Measurements from ENCODE around the gene KLHL29.

- TF ChIP-seq, protein P1, sequence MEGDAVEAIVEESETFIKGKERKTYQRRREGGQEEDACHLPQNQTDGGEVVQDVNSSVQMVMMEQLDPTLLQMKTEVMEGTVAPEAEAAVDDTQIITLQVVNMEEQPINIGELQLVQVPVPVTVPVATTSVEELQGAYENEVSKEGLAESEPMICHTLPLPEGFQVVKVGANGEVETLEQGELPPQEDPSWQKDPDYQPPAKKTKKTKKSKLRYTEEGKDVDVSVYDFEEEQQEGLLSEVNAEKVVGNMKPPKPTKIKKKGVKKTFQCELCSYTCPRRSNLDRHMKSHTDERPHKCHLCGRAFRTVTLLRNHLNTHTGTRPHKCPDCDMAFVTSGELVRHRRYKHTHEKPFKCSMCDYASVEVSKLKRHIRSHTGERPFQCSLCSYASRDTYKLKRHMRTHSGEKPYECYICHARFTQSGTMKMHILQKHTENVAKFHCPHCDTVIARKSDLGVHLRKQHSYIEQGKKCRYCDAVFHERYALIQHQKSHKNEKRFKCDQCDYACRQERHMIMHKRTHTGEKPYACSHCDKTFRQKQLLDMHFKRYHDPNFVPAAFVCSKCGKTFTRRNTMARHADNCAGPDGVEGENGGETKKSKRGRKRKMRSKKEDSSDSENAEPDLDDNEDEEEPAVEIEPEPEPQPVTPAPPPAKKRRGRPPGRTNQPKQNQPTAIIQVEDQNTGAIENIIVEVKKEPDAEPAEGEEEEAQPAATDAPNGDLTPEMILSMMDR (IDR thresholded peaks at IDR 0.05; ENCODE audit: low read depth, low read length, missing input control), result no peak
- TF ChIP-seq TAF1 (conservative IDR thresholded peaks at IDR 0.05) (no peak), ATF3 (IDR thresholded peaks at IDR 0.05) (no peak), SP1 (IDR thresholded peaks at IDR 0.05) (no peak), ZBTB33 (IDR thresholded peaks at IDR 0.05) (no peak), GABPA (IDR thresholded peaks at IDR 0.05 in 1 of 2, conservative IDR thresholded peaks at IDR 0.05 in 1 of 2) (no peak), RAD21 (IDR thresholded peaks at IDR 0.05) (no peak), RXRA (IDR thresholded peaks at IDR 0.05) (no peak), JUND (IDR thresholded peaks at IDR 0.05) (no peak), FOXA2 (IDR thresholded peaks at IDR 0.05) (no peak), HNF4A (conservative IDR thresholded peaks at IDR 0.05) (no peak), YY1 (IDR thresholded peaks at IDR 0.05) (no peak)
- TF ChIP-seq, protein P2, sequence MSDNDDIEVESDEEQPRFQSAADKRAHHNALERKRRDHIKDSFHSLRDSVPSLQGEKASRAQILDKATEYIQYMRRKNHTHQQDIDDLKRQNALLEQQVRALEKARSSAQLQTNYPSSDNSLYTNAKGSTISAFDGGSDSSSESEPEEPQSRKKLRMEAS (IDR thresholded peaks at IDR 0.05), result no peak
- TF ChIP-seq, protein P3, sequence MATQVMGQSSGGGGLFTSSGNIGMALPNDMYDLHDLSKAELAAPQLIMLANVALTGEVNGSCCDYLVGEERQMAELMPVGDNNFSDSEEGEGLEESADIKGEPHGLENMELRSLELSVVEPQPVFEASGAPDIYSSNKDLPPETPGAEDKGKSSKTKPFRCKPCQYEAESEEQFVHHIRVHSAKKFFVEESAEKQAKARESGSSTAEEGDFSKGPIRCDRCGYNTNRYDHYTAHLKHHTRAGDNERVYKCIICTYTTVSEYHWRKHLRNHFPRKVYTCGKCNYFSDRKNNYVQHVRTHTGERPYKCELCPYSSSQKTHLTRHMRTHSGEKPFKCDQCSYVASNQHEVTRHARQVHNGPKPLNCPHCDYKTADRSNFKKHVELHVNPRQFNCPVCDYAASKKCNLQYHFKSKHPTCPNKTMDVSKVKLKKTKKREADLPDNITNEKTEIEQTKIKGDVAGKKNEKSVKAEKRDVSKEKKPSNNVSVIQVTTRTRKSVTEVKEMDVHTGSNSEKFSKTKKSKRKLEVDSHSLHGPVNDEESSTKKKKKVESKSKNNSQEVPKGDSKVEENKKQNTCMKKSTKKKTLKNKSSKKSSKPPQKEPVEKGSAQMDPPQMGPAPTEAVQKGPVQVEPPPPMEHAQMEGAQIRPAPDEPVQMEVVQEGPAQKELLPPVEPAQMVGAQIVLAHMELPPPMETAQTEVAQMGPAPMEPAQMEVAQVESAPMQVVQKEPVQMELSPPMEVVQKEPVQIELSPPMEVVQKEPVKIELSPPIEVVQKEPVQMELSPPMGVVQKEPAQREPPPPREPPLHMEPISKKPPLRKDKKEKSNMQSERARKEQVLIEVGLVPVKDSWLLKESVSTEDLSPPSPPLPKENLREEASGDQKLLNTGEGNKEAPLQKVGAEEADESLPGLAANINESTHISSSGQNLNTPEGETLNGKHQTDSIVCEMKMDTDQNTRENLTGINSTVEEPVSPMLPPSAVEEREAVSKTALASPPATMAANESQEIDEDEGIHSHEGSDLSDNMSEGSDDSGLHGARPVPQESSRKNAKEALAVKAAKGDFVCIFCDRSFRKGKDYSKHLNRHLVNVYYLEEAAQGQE (IDR thresholded peaks at IDR 0.05), result no peak
These were observed 186.7 kb downstream of the KLHL29 start for GRCh38 chr2:23571527-23572282.

Data from liver (tissue), 3 donors.